OCI-LY3 (cell line): ENCODE data around the gene NXPE1.
A peak's percentile ranks its signal among the peaks of the same experiment; 100 is the strongest.

Experiments used
- H2AFZ ChIP-seq: fragments of 200-600, 300-600 bp; shearing (Covaris generic); 2 replicates; pipeline ENCODE4 v1.6.0; 2014; ENCODE audit warnings: antibody characterized with exemption, low read depth, low read length
- H3K27ac ChIP-seq: fragments of 200-600, 300-600 bp; sonication (generic); 2 replicates; pipeline ENCODE4 v1.5.1; 2014; ENCODE audit warnings: mild to moderate bottlenecking, low read length, moderate library complexity, mixed read lengths
- H3K27me3 ChIP-seq: fragments of 200-600, 300-600 bp; sonication (generic); 2 replicates; pipeline ENCODE4 v1.6.1; 2014; ENCODE audit warnings: low read depth, low read length, mixed read lengths
- H3K36me3 ChIP-seq: fragments of 200-600, 300-600 bp; sonication (generic); replicated peaks from 2 replicates; pipeline ENCODE3; 2014; ENCODE audit warnings: low read depth, low read length, mixed read lengths
- H3K4me1 ChIP-seq: fragments of 300-600, 200-600 bp; sonication (generic); 2 replicates; pipeline ENCODE4 v1.6.1; 2014; ENCODE audit warnings: low read length, mixed read lengths
- H3K4me2 ChIP-seq: fragments of 200-600, 300-600 bp; sonication (generic); 2 replicates; pipeline ENCODE4 v1.6.1; 2014; ENCODE audit warnings: low read length, mixed read lengths
- H3K4me3 ChIP-seq: fragments of 300-600, 200-600 bp; sonication (generic); 2 replicates; pipeline ENCODE4 v1.5.1; 2014; ENCODE audit warnings: antibody characterized with exemption, mild to moderate bottlenecking, low read length, moderate library complexity
- H3K79me2 ChIP-seq: fragments of 300-600, 200-600 bp; shearing (Covaris generic); 2 replicates; pipeline ENCODE4 v1.6.1; 2014; ENCODE audit warnings: mild to moderate bottlenecking, low read length, mixed read lengths
- H3K9ac ChIP-seq: fragments of 300-600, 200-600 bp; shearing (Covaris generic); 2 replicates; pipeline ENCODE4 v1.6.0; 2014; ENCODE audit warnings: mild to moderate bottlenecking, low read length, moderate library complexity
- H3K9me3 ChIP-seq: fragments of 200-600, 300-600 bp; shearing (Covaris generic); 2 replicates; pipeline ENCODE4 v1.6.1; 2014; ENCODE audit warnings: low read length, mixed read lengths; ENCODE audit not compliant: insufficient read depth
- H4K20me1 ChIP-seq: fragments of 200-600, 300-600 bp; sonication (generic); 2 replicates; pipeline ENCODE4 v1.6.1; 2016; ENCODE audit warnings: low read length, mixed read lengths; ENCODE audit not compliant: insufficient read depth
- EZH2phosphoT487 ChIP-seq: fragments of 200-600 bp; shearing (Covaris generic); IDR thresholded peaks from 2 replicates; pipeline ENCODE4 v1.6.1; 2018; ENCODE audit warnings: antibody characterized with exemption, mixed run types, low read depth
- TF ChIP-seq, protein P1 (sequence below): fragments of 200-600, 300-600 bp; sonication (generic); IDR thresholded peaks from 2 replicates; pipeline ENCODE4 v1.5.1; 2014; ENCODE audit warnings: antibody characterized with exemption, low read length, low read depth

NXPE1 gene

GRCh38 chr11:114587398-114587953, 27.8 kb upstream of the NXPE1 start:
- Histone ChIP-seq H3K9ac (no peak overlapping the region), H3K9me3 (no peaks in the 10 kb centered on the region), H4K20me1 (no peaks in the 10 kb centered on the region), H3K4me2 (no peak overlapping the region), H3K27ac (no peak overlapping the region), H3K36me3 (no peaks in the 10 kb centered on the region), H3K79me2 (no peaks in the 10 kb centered on the region), H3K27me3 (no peaks in the 10 kb centered on the region), H2AFZ (no peak overlapping the region), H3K4me1 (no peaks in the 10 kb centered on the region), H3K4me3 (no peak overlapping the region)
- no peak for TF ChIP-seq EZH2phosphoT487

DNA sequence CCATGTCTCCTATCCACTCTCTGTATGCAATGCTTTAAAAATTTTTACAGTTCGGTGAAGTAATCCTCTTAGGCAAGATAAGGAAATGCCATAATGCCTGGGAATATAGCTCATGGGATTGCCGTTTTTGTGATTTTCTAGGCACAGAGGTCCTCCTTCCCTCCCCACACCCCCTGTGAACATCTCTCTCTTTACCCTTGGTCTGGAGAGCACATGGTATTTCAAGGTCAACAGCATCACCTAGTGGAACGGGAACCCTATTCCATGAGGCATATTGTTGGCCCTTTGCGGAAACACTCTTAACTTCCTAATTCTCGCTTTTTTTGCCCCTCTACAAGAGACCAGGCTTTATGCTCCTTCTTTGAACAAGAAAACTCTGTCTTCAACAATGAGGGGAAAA, 27.1 kb upstream of the NXPE1 start:
- H3K4me1 ChIP-seq, result no peaks in the 10 kb centered on the region
- H3K36me3 ChIP-seq, result no peaks in the 10 kb centered on the region
- H2AFZ ChIP-seq, result no peak overlapping the region
- H3K4me3 ChIP-seq, result no peak overlapping the region
- H3K9me3 ChIP-seq, result no peaks in the 10 kb centered on the region
- no peaks in the 10 kb centered on the region for H4K20me1 ChIP-seq
- H3K27ac ChIP-seq, result no peak overlapping the region
- no peak overlapping the region for H3K9ac ChIP-seq
- no peak for TF ChIP-seq EZH2phosphoT487
- TF ChIP-seq, protein P1, sequence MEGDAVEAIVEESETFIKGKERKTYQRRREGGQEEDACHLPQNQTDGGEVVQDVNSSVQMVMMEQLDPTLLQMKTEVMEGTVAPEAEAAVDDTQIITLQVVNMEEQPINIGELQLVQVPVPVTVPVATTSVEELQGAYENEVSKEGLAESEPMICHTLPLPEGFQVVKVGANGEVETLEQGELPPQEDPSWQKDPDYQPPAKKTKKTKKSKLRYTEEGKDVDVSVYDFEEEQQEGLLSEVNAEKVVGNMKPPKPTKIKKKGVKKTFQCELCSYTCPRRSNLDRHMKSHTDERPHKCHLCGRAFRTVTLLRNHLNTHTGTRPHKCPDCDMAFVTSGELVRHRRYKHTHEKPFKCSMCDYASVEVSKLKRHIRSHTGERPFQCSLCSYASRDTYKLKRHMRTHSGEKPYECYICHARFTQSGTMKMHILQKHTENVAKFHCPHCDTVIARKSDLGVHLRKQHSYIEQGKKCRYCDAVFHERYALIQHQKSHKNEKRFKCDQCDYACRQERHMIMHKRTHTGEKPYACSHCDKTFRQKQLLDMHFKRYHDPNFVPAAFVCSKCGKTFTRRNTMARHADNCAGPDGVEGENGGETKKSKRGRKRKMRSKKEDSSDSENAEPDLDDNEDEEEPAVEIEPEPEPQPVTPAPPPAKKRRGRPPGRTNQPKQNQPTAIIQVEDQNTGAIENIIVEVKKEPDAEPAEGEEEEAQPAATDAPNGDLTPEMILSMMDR, result no peak
- H3K27me3 ChIP-seq, result no peaks in the 10 kb centered on the region
- H3K4me2 ChIP-seq, result no peak overlapping the region
- H3K79me2 ChIP-seq, result no peaks in the 10 kb centered on the region

- no peaks in the 10 kb centered on the region for H3K79me2 ChIP-seq
- TF ChIP-seq EZH2phosphoT487, result no peak
- TF ChIP-seq, protein P1, result peak; percentile 15; the same call in 1 of the 2 replicates
- no peak overlapping the region for H3K27ac ChIP-seq
- H3K4me2 ChIP-seq, result no peak overlapping the region
- H3K9ac ChIP-seq, result no peak overlapping the region
- H3K4me1 ChIP-seq, result no peaks in the 10 kb centered on the region
- no peaks in the 10 kb centered on the region for H3K27me3 ChIP-seq
- no peaks in the 10 kb centered on the region for H3K36me3 ChIP-seq
- H3K9me3 ChIP-seq, result no peaks in the 10 kb centered on the region
- no peak overlapping the region for H2AFZ ChIP-seq
- no peaks in the 10 kb centered on the region for H4K20me1 ChIP-seq
- no peak overlapping the region for H3K4me3 ChIP-seq
Measured at GRCh38 chr11:114571712-114572111, 12.0 kb upstream of the NXPE1 start.

- H3K27ac ChIP-seq, result no peak overlapping the region
- no peak overlapping the region for H2AFZ ChIP-seq
- H3K36me3 ChIP-seq, result no peaks in the 10 kb centered on the region
- no peaks in the 10 kb centered on the region for H3K27me3 ChIP-seq
- no peaks in the 10 kb centered on the region for H4K20me1 ChIP-seq
- TF ChIP-seq, protein P1, result no peak
- TF ChIP-seq EZH2phosphoT487, result no peak
- no peaks in the 10 kb centered on the region for H3K9me3 ChIP-seq
- no peaks in the 10 kb centered on the region for H3K79me2 ChIP-seq
- H3K4me2 ChIP-seq, result no peak overlapping the region
- no peak overlapping the region for H3K9ac ChIP-seq
- H3K4me1 ChIP-seq, result no peaks in the 10 kb centered on the region
- H3K4me3 ChIP-seq, result no peak overlapping the region
Measured at GRCh38 chr11:114569801-114570200, 10.1 kb upstream of the NXPE1 start.
